ENCODE measurements around the gene ATF2.
"Not testable (repeated sequence)": the region's sequence is repeated elsewhere in the genome, so short reads cannot be mapped to it uniquely, and the experiment has no call there.

Gene ATF2

DNA sequence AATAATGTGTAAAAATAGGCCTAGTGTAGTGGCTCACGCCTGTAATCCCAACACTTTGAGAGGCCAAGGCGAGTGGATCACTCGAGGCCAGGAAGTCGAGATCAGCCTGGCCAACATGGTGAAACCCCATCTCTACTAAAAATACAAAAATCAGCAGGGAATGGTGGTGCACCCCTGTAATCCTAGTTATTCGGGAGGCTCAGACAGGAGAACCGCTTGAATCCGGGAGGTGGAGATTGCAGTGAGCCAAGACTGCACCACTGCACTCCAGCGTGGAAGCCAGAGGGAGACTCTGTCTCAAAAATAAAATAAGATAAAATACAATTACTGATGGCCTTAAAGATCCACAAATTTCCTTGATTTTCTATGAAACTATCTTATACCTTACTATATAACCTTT, 3.8 kb downstream of the ATF2 start:
- FAIRE-seq, result no peak

DNA sequence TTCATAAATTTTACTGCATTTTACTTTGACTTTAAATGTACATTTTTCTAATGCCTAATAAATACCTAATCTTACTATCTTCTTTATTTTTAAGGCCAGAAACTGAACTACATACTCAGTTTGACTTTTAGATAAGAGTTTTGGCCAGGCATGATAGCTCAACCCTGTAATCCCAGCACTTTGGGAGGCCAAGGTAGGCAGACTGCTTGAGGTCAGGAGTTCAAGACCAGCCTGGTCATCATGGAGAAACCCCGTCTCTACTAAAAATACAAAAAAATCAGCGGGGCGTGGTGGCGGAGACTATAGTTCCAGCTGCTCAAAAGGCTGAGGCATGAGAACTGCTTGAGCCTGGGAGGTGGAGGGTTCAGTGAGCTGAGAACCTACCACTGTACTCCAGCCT, 9.1 kb downstream of the ATF2 start:
- no peak for FAIRE-seq

DNA sequence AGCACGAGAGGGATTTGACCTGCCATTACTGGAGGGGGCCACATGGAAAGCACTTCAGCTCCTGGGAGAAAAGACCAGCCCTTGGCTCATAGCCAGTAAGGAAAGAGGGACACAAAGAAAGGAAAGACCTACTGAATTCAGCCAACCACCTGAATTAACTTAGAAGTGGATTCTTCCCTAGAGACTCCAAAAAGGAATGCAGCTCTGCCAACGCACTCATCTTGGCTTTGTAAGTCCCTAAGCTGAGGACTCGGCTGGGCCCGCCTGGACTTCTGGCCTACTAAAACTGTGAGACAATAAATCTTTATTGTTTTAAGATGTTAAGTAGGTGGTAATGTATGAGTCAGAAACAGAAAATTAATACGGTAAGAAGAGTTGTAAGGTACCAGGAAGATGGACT, 11.5 kb downstream of the ATF2 start:
- FAIRE-seq, result no peak

DNA sequence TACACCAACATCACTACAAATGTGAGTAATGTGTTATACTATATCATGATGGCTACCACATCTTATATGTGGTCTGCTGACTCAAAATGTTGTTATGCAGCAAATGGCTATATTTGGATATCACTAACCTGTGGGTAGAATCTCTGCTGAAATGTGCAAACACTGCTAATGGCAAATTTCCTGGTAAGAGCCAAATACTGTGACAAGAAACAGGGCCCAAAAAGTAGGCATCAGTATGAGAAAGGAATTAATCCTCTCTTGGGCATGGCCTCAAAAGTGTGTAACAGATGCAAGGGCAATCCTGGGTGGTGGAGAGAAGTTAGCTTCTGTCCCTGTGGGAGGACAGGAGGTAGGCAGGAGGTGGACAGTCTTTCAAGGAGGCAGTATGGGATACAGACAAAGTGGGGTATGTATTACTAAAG, 13.3 kb downstream of the ATF2 start:
- no peak for FAIRE-seq

DNA sequence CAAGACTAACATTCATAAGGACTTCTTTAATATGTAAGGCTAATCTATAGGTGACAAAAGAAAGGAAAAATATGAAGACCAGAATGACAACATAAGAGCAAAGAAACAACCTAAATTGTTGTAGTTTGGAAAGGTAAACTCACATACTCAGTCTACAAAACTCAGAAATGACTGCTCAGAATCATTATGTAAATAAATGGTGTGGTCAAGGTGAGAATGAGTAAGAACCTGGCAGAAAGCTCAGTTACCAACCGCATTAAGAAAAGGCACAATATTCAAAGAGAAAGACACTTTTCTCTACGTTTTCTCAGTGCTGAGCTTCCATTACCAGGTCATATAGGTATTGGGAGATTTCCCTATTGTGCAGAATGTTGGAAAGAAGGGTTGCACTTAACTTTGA, 15.8 kb downstream of the ATF2 start:
- FAIRE-seq, result no peak

DNA sequence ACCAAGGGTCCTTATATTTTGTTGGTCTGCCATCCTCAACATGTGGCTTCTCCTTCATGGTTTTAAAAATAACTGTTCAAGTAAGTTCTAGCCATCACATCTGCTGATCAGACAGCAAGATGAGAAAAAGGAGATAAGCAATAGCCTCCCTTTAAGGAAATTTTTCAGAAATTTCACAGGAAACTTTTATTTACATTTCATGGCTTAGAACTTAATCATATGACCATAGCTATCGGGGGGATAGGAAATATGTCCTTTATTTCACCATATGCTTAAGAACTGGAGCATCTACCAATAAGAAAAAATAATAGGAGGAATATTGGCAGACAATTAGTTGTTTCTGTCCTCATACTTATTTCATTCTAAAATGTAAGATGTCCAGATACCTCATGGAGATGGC, 16.2 kb downstream of the ATF2 start:
- no peak for FAIRE-seq

DNA sequence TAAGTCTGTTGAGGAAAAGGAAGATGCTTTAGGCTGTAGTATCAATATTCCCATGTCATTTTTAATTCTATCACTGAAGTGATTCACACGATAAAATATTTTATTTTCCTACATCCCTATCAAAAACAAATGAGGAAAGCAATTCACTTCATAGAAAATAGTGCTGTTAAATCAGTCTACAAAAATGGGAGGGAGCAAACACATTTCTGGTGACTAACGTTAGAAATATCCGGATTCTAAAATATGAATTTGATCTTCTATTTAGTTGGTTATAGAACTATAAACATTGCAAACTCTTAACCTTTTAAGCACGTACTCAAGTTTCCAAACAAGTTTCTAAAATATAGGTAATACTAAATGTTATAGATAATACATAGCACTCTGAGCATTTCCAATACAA, 20.8 kb downstream of the ATF2 start:
- no peak for FAIRE-seq

DNA sequence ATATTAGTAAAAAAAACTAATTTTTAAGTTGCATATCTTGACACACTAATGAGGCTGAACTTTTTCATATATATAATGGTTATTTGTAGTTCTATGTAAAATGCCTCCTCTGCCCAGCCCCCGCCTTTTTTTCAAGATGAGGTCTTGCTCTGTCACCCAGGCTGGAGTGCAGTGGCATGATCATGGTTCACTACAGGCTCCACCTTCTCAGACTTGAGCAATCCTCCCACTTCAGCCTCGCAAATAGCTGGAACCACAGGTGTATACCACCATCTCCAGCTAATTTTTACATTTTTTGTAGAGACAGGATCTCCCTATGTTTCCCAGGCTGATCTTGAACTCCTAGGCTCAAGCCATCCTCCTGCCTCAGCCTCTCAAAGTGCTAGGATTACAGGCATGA, 24.3 kb downstream of the ATF2 start:
- FAIRE-seq, result no peak

DNA sequence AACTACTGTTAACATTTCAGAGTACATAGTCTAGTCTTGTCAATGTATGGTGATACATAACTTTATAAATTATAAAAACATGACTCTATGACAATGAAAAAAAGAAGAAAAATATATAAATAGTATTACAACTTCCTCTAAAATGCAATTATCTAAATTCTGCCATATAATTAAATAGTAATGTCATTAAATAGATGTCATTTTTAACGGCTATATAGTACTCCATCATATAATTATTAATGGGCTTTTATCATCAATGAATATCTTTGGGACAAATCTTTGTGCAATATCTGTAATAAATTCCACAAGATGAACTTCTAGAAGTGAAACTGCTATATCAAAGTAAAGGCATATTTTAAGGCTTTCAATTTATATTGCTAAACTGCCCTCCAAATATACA, 24.8 kb downstream of the ATF2 start:
- FAIRE-seq, result no peak

DNA sequence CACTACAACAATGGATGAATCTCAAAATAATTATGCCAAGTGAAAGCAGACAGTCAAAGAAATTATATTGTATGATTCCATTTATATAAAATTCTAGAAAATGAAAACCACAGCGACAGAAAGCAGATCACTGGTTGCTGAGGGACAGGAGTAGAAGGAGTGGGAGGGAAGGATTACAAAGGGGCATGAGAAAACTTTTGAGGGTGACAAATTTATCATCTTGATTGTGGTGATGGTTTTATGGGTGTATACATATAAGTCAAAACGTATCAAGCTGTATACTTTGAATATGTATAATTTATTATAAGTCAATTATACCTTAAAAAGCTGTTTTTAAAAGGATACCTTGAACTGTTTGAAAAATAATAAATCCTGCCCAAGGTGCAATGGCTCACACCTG, 27.7 kb downstream of the ATF2 start:
- FAIRE-seq, result no peak

DNA sequence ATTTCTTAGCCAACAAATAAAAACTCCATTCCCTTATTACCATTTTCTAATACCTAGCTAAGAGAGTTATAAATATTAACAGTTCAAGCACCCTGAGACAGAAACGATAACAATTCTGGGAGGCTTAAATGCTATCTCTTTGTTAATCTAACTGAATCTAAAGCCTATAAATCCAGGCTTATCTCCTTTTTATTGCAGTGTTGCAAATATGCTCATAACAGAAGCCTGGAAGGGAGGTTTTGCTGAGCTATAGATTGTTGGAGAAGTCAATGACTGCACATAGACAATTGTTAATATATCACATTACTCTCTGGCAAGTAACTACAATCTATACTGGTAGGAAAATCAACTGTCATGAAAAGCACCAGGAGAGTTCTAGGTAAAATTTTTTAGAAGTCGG, 30.2 kb downstream of the ATF2 start:
- no peak for FAIRE-seq

DNA sequence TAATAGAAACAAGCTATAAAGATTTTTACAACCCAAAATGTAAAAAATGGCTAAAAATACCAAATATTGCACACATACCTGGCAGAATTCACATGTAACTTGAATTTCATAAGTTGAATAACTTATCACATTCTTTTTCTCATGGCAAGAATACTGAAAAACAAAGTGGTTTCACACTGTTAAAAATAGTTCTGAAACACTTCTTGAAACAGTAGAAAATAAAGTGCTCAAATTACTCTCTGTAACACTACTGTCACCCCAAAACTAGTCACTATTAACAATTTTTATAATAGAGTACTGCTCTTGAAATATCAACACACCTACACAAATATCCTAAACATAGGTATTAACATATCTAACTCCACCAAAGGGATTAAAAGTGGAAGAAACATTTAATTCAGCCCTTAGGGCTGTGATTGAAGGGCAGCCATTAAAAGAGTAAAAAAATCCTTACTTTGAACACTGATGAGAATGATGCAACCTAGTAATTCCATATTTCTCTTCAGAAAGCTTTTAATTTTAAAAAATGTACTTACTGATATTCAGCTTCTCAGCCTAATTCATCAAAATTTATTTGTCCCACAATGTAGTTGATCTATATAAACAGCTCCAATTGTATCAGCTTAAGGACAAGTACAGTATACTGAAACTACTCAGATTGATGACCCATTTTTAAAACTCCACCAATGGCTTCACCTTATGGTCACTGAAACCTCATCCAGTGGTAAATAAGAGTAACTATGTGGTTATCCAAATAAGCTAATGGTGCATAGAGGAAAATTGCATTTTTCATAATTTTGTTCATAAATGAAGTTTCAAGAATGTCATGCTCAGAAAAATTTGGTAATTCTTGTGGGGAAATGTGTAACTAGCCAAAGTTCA, 31.4 kb downstream of the ATF2 start:
- no peak for FAIRE-seq

DNA sequence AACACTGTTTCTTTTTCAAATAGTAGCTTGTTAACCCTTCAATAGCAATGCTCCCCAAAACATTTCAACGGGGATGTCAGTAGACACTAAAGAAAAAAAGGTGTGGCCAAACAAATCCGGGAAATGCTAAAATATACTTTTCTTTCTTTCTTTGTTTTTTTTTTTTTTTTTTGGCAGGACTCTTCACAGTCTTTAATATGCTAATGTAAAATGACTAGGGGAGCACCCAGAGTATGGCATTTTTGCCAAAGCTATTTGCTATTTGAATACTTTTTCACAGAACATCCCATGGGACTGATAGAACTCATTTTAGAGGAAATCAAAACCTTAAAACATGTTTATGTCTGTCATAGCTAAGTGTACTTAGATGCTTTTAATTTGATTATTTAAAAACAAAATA, 32.1 kb downstream of the ATF2 start:
- FAIRE-seq, result no peak

DNA sequence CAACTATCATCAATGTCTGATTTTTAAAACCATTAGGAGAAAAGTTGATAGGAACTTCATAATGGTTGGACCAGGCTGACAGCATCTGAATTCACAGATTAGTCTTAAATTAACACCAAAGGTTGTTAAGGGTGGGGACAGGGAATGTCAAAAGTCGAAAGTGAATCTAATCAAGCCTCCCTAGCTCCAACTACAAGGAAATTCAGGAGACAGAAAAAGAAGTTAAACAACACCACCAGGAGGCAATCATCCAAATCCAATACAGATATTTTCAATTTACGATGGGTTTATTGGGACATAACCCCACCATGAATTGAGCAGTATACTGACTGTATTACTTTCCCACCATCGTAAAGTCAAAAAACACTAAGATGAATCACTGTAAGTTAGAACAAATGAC, 32.8 kb downstream of the ATF2 start:
- FAIRE-seq, result no peak

DNA sequence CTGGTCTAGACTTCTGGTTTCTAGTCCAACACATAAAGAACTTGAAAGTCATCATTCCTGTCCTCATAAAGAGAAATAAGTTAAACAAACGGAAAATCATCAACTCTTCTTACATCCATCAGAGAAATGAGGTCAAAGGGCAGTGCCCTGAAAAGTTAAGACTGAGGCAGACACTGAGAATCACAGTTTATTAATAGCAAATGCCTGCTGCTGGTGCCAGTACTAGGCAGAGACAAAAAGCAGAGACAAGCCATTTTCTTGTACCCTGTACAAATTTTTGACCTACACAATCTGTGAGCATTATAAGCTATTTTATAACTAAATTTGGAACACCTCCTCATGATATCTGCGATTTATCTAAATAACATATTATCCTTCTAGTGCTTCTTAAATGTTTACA, 36.8 kb downstream of the ATF2 start:
- no peak for FAIRE-seq

DNA sequence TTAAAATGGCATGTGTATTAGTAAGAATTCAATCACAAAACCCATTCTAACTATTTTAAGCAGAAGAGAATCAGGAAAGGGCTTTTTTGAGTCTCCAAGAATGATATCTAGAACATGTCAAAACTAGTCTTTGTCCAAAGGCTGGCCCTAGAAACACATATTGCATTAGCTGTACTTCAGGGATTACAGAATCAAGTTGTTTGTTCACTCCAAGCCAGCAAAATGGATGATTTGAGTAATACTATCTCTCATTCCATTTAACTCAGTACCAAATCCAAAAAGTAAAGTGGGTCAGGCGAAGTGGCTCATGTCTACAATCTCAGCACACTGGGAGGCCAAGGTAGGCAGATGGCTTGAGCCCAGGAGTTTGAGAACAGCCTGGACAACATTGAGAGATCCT, 41.3 kb downstream of the ATF2 start:
- FAIRE-seq, result no peak

DNA sequence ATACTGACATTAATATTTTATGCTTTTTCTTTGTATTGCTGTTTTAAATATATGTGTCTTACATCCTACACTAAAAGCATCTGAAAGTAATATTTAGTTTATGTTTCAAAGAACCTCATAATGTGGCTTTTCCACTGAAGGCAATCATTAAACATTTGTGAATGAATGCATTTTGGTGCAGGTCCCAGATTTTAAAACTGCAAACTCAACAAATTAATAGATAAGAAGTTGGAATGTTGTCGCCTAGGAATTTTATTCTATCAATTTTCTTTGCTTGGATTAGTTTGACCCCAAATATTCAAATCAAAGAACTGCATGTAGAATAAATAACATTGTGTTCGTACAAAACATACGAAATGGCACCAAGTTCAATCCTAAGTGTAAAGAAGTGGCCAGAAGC, 44.7 kb downstream of the ATF2 start:
- no peak for FAIRE-seq

DNA sequence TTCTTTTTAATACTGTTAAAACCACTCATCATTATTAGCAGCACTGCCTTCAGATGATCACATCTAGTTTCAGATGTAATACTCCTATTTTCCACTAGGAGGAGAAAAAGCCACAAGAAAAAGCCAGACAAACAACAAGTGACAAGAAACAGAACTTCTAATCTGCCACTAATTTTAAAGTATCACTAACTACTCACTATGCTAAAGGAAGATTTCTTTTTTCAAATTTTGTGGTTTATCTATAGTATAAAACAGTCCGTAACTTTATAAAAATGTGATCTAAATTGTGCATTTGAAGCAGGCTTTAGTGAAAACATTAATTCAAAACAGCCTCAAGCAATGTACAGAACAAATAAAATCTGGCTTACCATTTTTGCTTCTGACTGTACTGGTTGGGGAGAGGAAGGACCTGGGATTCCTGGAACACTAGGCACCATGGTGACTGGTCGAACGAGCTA, 56.8 kb downstream of the ATF2 start:
- FAIRE-seq, result no peak

DNA sequence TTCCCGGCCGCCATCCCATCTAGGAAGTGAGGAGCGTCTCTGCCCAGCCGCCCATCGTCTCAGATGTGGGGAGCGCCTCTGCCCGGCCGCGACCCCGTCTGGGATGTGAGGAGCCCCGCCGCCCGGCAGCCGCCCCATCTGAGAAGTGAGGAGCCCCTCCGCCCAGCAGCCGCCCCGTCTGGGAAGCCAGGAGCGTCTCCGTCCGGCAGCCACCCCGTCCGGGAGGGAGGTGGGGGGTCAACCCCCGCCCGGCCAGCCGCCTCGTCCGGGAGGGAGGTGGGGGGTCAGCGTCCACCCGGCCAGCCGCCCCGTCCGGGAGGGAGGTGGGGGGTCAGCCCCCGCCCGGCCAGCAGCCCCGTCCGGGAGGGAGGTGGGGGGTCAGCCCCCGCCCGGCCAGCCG, 59.9 kb downstream of the ATF2 start:
- FAIRE-seq, result not testable (repeated sequence)

DNA sequence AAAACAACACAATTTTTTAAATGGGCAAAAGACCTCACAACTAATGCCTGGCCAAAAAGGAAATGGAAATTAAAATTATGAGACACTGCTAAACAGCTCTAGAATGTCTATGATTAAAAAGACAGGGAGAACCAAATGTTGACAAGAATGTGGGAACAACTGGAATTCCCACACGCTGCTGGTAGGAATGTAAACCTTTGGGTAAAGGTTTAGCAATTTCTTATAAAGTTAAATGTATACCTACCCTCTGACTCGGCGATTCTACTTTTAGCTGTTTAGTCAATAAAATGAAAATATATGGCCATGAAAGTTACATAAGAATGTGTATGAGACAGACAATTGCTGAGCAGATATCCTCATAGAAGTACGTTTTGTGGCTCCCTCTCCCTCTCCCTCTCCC, 60.9 kb downstream of the ATF2 start:
- no peak for FAIRE-seq

DNA sequence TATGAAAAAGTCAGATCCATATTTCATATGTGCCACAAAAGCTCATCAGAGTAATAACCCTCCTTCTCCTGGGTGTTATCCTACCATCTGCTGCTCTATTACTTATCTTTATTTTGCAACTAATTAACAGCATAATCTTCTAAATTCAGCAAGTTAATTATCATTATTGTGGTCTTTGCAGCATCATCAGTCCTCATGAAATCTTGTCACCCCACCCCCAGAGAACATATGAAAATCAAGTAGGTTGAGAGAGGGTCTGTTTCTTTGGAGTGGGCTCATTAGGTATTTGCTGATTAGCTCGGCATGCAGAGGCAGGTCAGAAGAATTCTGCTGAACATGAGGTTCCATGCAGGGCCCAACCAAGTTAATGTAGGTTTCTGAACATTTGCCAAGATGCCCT, 64.8 kb downstream of the ATF2 start:
- FAIRE-seq, result no peak

DNA sequence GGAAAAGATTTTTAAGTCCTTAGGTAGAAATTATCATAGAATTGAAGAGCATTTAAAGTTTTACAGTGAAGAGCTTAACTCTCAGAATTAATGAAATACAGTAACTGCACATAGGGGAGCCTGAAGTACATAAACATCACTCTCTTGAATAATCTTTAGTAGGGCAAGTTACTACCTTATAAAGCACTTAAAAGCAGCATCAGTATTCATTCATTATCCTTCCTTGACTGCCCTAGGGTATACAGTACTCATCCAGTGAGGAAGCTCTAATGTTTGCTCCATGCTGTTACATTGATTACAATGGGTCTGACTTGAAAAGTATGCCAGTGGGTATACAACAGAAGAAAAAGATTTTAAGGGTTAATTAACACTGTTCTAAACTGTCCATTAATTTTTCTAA, 66.5 kb downstream of the ATF2 start:
- FAIRE-seq, result no peak

DNA sequence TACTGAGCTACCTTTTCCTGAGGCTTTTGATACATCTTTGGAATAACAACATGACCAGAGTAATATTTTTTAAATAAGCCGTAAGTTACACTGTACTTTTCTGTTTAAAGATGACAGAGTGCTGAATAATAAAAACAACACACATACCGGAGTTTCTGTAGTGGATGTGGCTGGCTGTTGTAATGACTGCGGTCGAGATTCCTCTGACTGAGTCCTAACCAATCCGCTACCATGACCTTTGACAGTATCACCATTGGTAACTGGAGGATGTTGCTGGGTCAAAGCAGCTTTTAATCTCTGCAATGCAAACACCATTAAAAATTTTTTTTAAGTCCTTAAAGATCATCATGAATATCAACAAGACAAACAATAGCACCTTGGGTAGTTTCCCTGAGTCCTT, 70.7 kb downstream of the ATF2 start:
- no peak for FAIRE-seq

DNA sequence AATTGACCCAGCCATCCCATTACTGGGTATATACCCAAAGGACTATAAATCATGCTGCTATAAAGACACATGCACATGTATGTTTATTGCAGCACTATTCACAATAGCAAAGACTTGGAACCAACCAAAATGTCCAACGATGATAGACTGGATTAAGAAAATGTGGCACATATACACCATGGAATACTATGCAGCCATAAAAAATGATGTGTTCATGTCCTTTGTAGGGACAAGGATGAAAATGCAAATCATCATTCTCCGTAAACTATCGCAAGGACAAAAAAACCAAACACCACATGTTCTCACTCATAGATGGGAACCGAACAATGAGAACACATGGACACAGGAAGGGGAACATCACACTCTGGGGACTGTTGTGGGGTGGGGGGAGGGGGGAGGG, 83.9 kb downstream of the ATF2 start:
- FAIRE-seq, result not testable (repeated sequence)

DNA sequence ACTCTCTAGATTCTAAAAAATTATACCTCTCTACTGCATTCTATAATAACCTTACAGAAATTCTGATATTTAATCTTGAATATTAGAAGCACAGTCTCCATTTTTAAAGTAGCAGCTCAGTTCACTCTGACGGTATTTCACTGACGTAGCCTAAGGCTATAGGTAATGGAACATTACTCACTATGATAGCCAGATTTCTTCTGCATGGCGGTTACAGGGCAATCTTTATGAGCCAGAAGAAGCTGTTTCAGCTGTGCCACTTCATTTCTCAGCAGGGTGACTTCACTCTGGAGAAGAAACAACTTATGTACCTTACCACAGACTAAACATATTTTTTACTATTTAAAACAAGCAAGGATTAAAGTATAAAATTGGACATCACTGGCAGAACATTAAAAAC, 87.5 kb downstream of the ATF2 start:
- FAIRE-seq, result no peak
